Suprapubic skin (tissue), 4 donors: ENCODE results near the gene MRPL9. TPM values are rescaled to one million over a fixed set of nuclear protein-coding genes. Genes with fewer than 3 reads are reported as not detected.

Experiments
- DNase-seq, 2 donors: peaks; one replicate each; pipeline ENCODE4 v3.0.0-alpha.2; 2019; ENCODE audit warnings: low spot score in 2 of 2
- H3K27ac ChIP-seq: fragments of 200-600 bp; sonication (generic); one replicate; pipeline ENCODE4 v1.5.1; 2019
- H3K27me3 ChIP-seq: fragments of 200-600 bp; sonication (generic); one replicate; pipeline ENCODE4 v1.5.1; 2019
- H3K36me3 ChIP-seq: fragments of 200-600 bp; sonication (generic); one replicate; pipeline ENCODE4 v1.5.1; 2019
- H3K4me1 ChIP-seq: fragments of 200-600 bp; sonication (generic); one replicate; pipeline ENCODE4 v1.5.1; 2019
- H3K4me3 ChIP-seq: fragments of 200-600 bp; sonication (generic); one replicate; pipeline ENCODE4 v1.5.1; 2019; ENCODE audit warnings: mild to moderate bottlenecking
- H3K9me3 ChIP-seq: fragments of 200-600 bp; sonication (generic); one replicate; pipeline ENCODE4 v1.5.1; 2019
- EP300 ChIP-seq: sonication (generic); formaldehyde crosslinking; IDR thresholded peaks from one replicate; pipeline ENCODE4 v1.6.1; 2017; ENCODE audit warnings: antibody characterized with exemption
- POLR2A ChIP-seq, 2 donors: fragments of 450-650 bp; IDR thresholded peaks; one replicate each; pipeline ENCODE4 v1.6.1; 2017; ENCODE audit warnings: antibody characterized with exemption in 2 of 2, mild to moderate bottlenecking in 2 of 2, moderate library complexity in 2 of 2
- POLR2AphosphoS5 ChIP-seq, 3 donors: sonication (generic); formaldehyde crosslinking; IDR thresholded peaks; one replicate each; pipeline ENCODE4 v1.6.1; 2017; ENCODE audit warnings: antibody characterized with exemption in 3 of 3
- WGBS: methylation state at CpG from one replicate; pipeline ENCODE4 v1.1.5; 2018; 5-methylcytosine and 5-hydroxymethylcytosine counted together
- total RNA-seq, 4 donors: library from RNA; depleted of rRNA; stranded (reverse); fragments of >200 nt; gene quantifications; one replicate each; pipeline ENCODE4 v1.1.0, GENCODE V29; 2016
- TF ChIP-seq, protein P1 (sequence below), 2 donors: fragments of 200-600 bp in 1 of 2; fragments of 450-650 bp in 1 of 2; sonication (generic) in 1 of 2; IDR thresholded peaks; one replicate each; pipeline ENCODE4 v1.5.1; 2016 to 2019; ENCODE audit warnings: antibody characterized with exemption in 2 of 2, mild to moderate bottlenecking in 1 of 2, moderate library complexity in 1 of 2

The MRPL9 gene
- total RNA-seq, 4 donors from 2014 or later: 52.8 to 77.5 (median 59.4) TPM

- no peak for DNase-seq
- no peak overlapping the region for H3K27ac ChIP-seq
- H3K36me3 ChIP-seq: peaks cover 36% of the 10 kb centered on the region
Observed at GRCh38 chr1:151760597-151761385, 2.5 kb downstream of the MRPL9 start.

DNA sequence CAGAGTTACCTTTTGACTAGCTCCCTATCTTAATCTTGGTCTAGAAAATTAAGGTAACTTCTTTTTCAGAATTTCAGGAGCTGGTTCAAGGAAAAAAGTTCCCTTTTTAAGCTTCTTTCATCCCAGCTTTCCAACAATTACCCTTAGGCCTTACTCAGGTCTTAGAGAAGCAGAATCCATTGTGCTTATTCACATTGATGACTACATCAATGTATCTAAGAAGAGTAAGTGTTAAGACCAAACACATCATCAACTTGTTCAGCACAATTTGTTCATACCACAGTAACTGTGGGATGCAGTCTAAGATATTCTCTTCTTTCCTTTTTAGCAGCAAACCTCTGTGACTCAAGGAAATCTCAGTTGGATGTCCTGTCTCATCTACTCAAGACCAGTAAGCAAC lies 4.1 kb downstream of the MRPL9 start:
- Histone ChIP-seq H3K9me3 (no peaks in the 10 kb centered on the region), H3K4me1 (peaks cover 13% of the 10 kb centered on the region), H3K27me3 (no peaks in the 10 kb centered on the region), H3K36me3 (peaks cover 36% of the 10 kb centered on the region), H3K27ac (no peak overlapping the region), H3K4me3 (no peak overlapping the region)
- TF ChIP-seq EP300: no peak
- TF ChIP-seq POLR2AphosphoS5 (IDR thresholded peaks at IDR 0.05): no peak
- no peak for TF ChIP-seq POLR2A (IDR thresholded peaks at IDR 0.05)
- TF ChIP-seq, protein P1, sequence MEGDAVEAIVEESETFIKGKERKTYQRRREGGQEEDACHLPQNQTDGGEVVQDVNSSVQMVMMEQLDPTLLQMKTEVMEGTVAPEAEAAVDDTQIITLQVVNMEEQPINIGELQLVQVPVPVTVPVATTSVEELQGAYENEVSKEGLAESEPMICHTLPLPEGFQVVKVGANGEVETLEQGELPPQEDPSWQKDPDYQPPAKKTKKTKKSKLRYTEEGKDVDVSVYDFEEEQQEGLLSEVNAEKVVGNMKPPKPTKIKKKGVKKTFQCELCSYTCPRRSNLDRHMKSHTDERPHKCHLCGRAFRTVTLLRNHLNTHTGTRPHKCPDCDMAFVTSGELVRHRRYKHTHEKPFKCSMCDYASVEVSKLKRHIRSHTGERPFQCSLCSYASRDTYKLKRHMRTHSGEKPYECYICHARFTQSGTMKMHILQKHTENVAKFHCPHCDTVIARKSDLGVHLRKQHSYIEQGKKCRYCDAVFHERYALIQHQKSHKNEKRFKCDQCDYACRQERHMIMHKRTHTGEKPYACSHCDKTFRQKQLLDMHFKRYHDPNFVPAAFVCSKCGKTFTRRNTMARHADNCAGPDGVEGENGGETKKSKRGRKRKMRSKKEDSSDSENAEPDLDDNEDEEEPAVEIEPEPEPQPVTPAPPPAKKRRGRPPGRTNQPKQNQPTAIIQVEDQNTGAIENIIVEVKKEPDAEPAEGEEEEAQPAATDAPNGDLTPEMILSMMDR (IDR thresholded peaks at IDR 0.05): no peak
- no peak for DNase-seq

More at GRCh38 chr1:151760597-151761385, 2.5 kb downstream of the MRPL9 start:
- Histone ChIP-seq H3K27me3 (no peaks in the 10 kb centered on the region), H3K4me3 (no peak overlapping the region), H3K4me1 (peaks cover 15% of the 10 kb centered on the region), H3K9me3 (no peaks in the 10 kb centered on the region)
- WGBS: 89% methylated on average over 7 of the region's 7 CpGs
- TF ChIP-seq, protein P1 (IDR thresholded peaks at IDR 0.05): no peak
- no peak for TF ChIP-seq EP300

GRCh38 chr1:151756291-151756690 lies 7.0 kb downstream of the MRPL9 start:
- no peaks in the 10 kb centered on the region for H3K27me3 ChIP-seq
- TF ChIP-seq POLR2AphosphoS5 (IDR thresholded peaks at IDR 0.05): no peak
- TF ChIP-seq POLR2A (IDR thresholded peaks at IDR 0.05): no peak
- TF ChIP-seq, protein P1 (IDR thresholded peaks at IDR 0.05): no peak
- no peak for TF ChIP-seq EP300
- H3K27ac ChIP-seq: no peak overlapping the region
- no peak overlapping the region for H3K4me3 ChIP-seq
- 90% methylated on average over 1 of the region's 1 CpG for WGBS
- no peak for DNase-seq
- no peaks in the 10 kb centered on the region for H3K4me1 ChIP-seq
- H3K9me3 ChIP-seq: no peaks in the 10 kb centered on the region
- H3K36me3 ChIP-seq: peaks cover 30% of the 10 kb centered on the region

DNA sequence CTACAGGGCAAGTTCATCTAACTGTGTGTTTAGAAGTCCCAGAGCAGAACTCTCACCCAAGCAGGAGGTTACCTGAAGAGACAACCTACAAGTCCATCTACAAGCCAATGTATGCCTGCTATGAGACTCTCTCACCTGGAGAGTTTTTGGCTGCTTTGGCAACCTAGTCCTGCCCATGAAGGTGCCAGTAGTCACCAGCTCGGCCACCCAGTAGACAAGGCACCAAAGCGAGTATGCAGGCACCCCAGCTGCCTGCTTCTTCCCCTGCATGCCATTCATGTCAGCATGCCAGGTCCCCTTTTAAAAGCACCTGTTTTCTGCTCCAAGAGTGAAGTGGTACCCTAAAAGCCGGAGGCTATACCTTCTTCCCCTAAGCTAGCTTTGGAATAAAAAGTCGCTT lies 21.8 kb downstream of the MRPL9 start:
- 83% methylated on average over 4 of the region's 4 CpGs for WGBS
- Histone ChIP-seq H3K27me3 (no peaks in the 10 kb centered on the region), H3K36me3 (no peaks in the 10 kb centered on the region), H3K4me1 (peaks cover 15% of the 10 kb centered on the region), H3K27ac (no peak overlapping the region), H3K4me3 (no peak overlapping the region), H3K9me3 (no peaks in the 10 kb centered on the region)
- DNase-seq: peak in 1 of 2 donors; percentile 38
- TF ChIP-seq, protein P1 (IDR thresholded peaks at IDR 0.05): no peak
- TF ChIP-seq POLR2AphosphoS5 (IDR thresholded peaks at IDR 0.05) (no peak), EP300 (no peak), POLR2A (IDR thresholded peaks at IDR 0.05) (no peak)

- Histone ChIP-seq H3K27me3 (no peaks in the 10 kb centered on the region), H3K4me1 (peaks cover 19% of the 10 kb centered on the region), H3K36me3 (no peaks in the 10 kb centered on the region), H3K27ac (peak overlapping the region; percentile 50), H3K9me3 (no peaks in the 10 kb centered on the region), H3K4me3 (no peak overlapping the region)
- TF ChIP-seq, protein P1 (IDR thresholded peaks at IDR 0.05): no peak
- TF ChIP-seq POLR2A (IDR thresholded peaks at IDR 0.05) (no peak), POLR2AphosphoS5 (IDR thresholded peaks at IDR 0.05) (peak in 1 of 3 donors; percentile 39), EP300 (no peak)
- peak in 1 of 2 donors; percentile 73 for DNase-seq
- WGBS: 35% methylated on average over 3 of the region's 3 CpGs
Observed at GRCh38 chr1:151739590-151740355, 23.5 kb downstream of the MRPL9 start.
